Measurements from ENCODE around the gene RSBN1L. TPM values are rescaled to one million over a fixed set of nuclear protein-coding genes. Genes with fewer than 3 reads are reported as not detected.

Gene RSBN1L
- polyA plus RNA-seq, 1 donor from 2014 or later, result 24.7 TPM

GRCh38 chr7:77736991-77737390 lies 40.7 kb downstream of the RSBN1L start:
- no peaks in the 10 kb centered on the region for H3F3A ChIP-seq (ENCODE audit: insufficient read depth, low read length, poor library complexity, severe bottlenecking)
- H4K20me1 ChIP-seq (ENCODE audit: insufficient read depth), result no peaks in the 10 kb centered on the region
- H3K4me3 ChIP-seq (ENCODE audit: low read length), result no peak overlapping the region
- no peak overlapping the region for H2AFZ ChIP-seq (ENCODE audit: low read depth, low read length)
- H3K9ac ChIP-seq (ENCODE audit: low read length), result no peak overlapping the region
- H3K4me2 ChIP-seq (ENCODE audit: low read length), result no peak overlapping the region
- H3K79me2 ChIP-seq (replicated peaks; ENCODE audit: insufficient read depth, low read length), result peaks cover 13% of the 10 kb centered on the region
- TF ChIP-seq EP300 (conservative IDR thresholded peaks at IDR 0.05; ENCODE audit: poor library complexity, severe bottlenecking) (no peak), TAF1 (IDR thresholded peaks at IDR 0.05; ENCODE audit: low read depth) (no peak)
- no peaks in the 10 kb centered on the region for H3K36me3 ChIP-seq (ENCODE audit: insufficient read depth, low read length)
- H3K27me3 ChIP-seq (ENCODE audit: insufficient read depth, low read depth, low read length), result no peaks in the 10 kb centered on the region
- H3K9me3 ChIP-seq (ENCODE audit: low read length), result no peaks in the 10 kb centered on the region
- peak overlapping the region; percentile 1 for H3K27ac ChIP-seq (ENCODE audit: low read length)
- no peaks in the 10 kb centered on the region for H3K9me2 ChIP-seq (ENCODE audit: insufficient read depth, low read length)

- H3K9me2 ChIP-seq (ENCODE audit: insufficient read depth, low read length), result no peaks in the 10 kb centered on the region
- H3K27me3 ChIP-seq (ENCODE audit: insufficient read depth, low read depth, low read length), result no peaks in the 10 kb centered on the region
- no peaks in the 10 kb centered on the region for H3F3A ChIP-seq (ENCODE audit: insufficient read depth, low read length, poor library complexity, severe bottlenecking)
- TF ChIP-seq EP300 (conservative IDR thresholded peaks at IDR 0.05; ENCODE audit: poor library complexity, severe bottlenecking), result no peak
- TF ChIP-seq RAD21 (conservative IDR thresholded peaks at IDR 0.05), result no peak
- no peak for TF ChIP-seq REST (IDR thresholded peaks at IDR 0.05; ENCODE audit: borderline replicate concordance)
- no peak for TF ChIP-seq MXI1 (conservative IDR thresholded peaks at IDR 0.05; ENCODE audit: poor library complexity, severe bottlenecking)
- no peak for TF ChIP-seq CTCF (IDR thresholded peaks at IDR 0.05; ENCODE audit: poor library complexity, severe bottlenecking)
- TF ChIP-seq EZH2 (IDR thresholded peaks at IDR 0.05; ENCODE audit: borderline replicate concordance, insufficient read depth, low read length, poor library complexity, severe bottlenecking), result no peak
- no peak for TF ChIP-seq POLR2AphosphoS5 (IDR thresholded peaks at IDR 0.05)
- no peak for TF ChIP-seq TAF1 (IDR thresholded peaks at IDR 0.05; ENCODE audit: low read depth)
- no peak for TF ChIP-seq SMC3 (conservative IDR thresholded peaks at IDR 0.05; ENCODE audit: poor library complexity)
- no peaks in the 10 kb centered on the region for H3K79me2 ChIP-seq (replicated peaks; ENCODE audit: insufficient read depth, low read length)
- H2AFZ ChIP-seq (ENCODE audit: low read depth, low read length), result no peak overlapping the region
- no peak overlapping the region for H3K9ac ChIP-seq (ENCODE audit: low read length)
- H3K4me3 ChIP-seq (ENCODE audit: low read length), result no peak overlapping the region
- H3K9me3 ChIP-seq (ENCODE audit: low read length), result no peaks in the 10 kb centered on the region
- H3K36me3 ChIP-seq (ENCODE audit: insufficient read depth, low read length), result no peaks in the 10 kb centered on the region
- no peaks in the 10 kb centered on the region for H4K20me1 ChIP-seq (ENCODE audit: insufficient read depth)
- H3K4me2 ChIP-seq (ENCODE audit: low read length), result no peak overlapping the region
- no peak overlapping the region for H3K27ac ChIP-seq (ENCODE audit: low read length)
These were observed 42.1 kb downstream of the RSBN1L start for GRCh38 chr7:77738382-77738781.

GRCh38 chr7:77738871-77739270 lies 42.6 kb downstream of the RSBN1L start:
- Histone ChIP-seq H3F3A (ENCODE audit: insufficient read depth, low read length, poor library complexity, severe bottlenecking) (no peaks in the 10 kb centered on the region), H4K20me1 (ENCODE audit: insufficient read depth) (no peaks in the 10 kb centered on the region), H3K27me3 (ENCODE audit: insufficient read depth, low read depth, low read length) (no peaks in the 10 kb centered on the region), H3K9me3 (ENCODE audit: low read length) (no peaks in the 10 kb centered on the region), H3K4me2 (ENCODE audit: low read length) (no peak overlapping the region), H3K27ac (ENCODE audit: low read length) (no peak overlapping the region), H2AFZ (ENCODE audit: low read depth, low read length) (no peak overlapping the region), H3K9ac (ENCODE audit: low read length) (no peak overlapping the region), H3K9me2 (ENCODE audit: insufficient read depth, low read length) (no peaks in the 10 kb centered on the region), H3K4me3 (ENCODE audit: low read length) (no peak overlapping the region), H3K36me3 (ENCODE audit: insufficient read depth, low read length) (no peaks in the 10 kb centered on the region), H3K79me2 (replicated peaks; ENCODE audit: insufficient read depth, low read length) (no peaks in the 10 kb centered on the region)
- TF ChIP-seq SMC3 (conservative IDR thresholded peaks at IDR 0.05; ENCODE audit: poor library complexity) (no peak), RAD21 (conservative IDR thresholded peaks at IDR 0.05) (no peak)
